ENCODE results near the gene DTX1. TPM values are rescaled to one million over a fixed set of nuclear protein-coding genes. Genes with fewer than 3 reads are reported as not detected.
A peak's percentile ranks its signal among the peaks of the same experiment; 100 is the strongest.

DTX1 gene
- total and polyA plus RNA-seq, 5 donors from 2014 or later, result 0.64 to 7.8 (median 0.95) TPM

DNA sequence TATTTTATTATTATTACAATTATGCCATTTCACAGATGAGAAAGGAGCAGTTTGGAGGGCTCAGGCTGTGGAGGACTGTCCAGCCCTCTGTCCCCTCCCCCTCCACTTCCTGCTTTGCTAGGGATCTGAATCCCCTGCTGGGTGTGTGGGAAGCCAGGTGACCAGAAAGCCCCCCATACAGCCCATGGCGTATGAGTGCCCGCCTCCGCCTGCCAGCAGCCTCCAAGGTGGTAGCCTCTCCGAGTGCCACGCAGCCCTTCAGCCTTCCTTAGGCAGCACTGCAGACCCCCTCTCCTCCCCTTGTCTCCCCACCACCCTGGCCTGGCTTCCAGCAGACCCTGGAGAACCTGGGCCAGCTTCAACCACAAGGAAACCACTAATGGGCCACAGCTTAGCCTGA lies 12.6 kb downstream of the DTX1 start:
- Mint-ChIP-seq H3K36me3 (peaks cover 4% of the 10 kb centered on the region), H3K27me3 (no peaks in the 10 kb centered on the region), H3K27ac (peak overlapping the region in 1 of 3 donors; percentile 20), H3K4me1 (peaks cover 9 to 68% (median 35%) of the 10 kb centered on the region in 4 donors), H3K4me3 (no peak overlapping the region), H3K9me3 (no peaks in the 10 kb centered on the region)
- peaks cover 20% of the 10 kb centered on the region for H3K4me1 ChIP-seq (ENCODE audit: control insufficient read depth, insufficient read depth, low read length, poor library complexity, severe bottlenecking)
- no peak overlapping the region for H3K4me3 ChIP-seq (ENCODE audit: low read depth, low read length)
- no peak for DNase-seq
- no peaks in the 10 kb centered on the region for H3K36me3 ChIP-seq (ENCODE audit: control insufficient read depth, insufficient read depth, low read length)
- peak overlapping the region; percentile 11 for H3K27ac ChIP-seq (ENCODE audit: insufficient read depth, low read length, poor library complexity, severe bottlenecking)
- no peaks in the 10 kb centered on the region for H3K9me3 ChIP-seq (ENCODE audit: control insufficient read depth in 2 of 2, low read length in 2 of 2)
- H3K27me3 ChIP-seq (ENCODE audit: control insufficient read depth, insufficient read depth, low read length), result no peaks in the 10 kb centered on the region
- ATAC-seq (ENCODE audit: low read depth in 2 of 2), result no peak

GRCh38 chr12:113069751-113070116 lies 13.2 kb downstream of the DTX1 start:
- no peaks in the 10 kb centered on the region for H3K27me3 Mint-ChIP-seq
- no peaks in the 10 kb centered on the region for H3K27me3 ChIP-seq (ENCODE audit: control insufficient read depth, insufficient read depth, low read length)
- H3K27ac Mint-ChIP-seq, result peak overlapping the region in 1 of 3 donors; percentile 75
- peaks cover 4% of the 10 kb centered on the region for H3K36me3 Mint-ChIP-seq
- H3K4me3 ChIP-seq (ENCODE audit: low read depth, low read length), result no peak overlapping the region
- DNase-seq, result no peak
- peaks cover 21% of the 10 kb centered on the region for H3K4me1 ChIP-seq (ENCODE audit: control insufficient read depth, insufficient read depth, low read length, poor library complexity, severe bottlenecking)
- H3K4me3 Mint-ChIP-seq, result peak overlapping the region in 1 of 4 donors; percentile 48
- H3K36me3 ChIP-seq (ENCODE audit: control insufficient read depth, insufficient read depth, low read length), result no peaks in the 10 kb centered on the region
- no peak overlapping the region for H3K27ac ChIP-seq (ENCODE audit: insufficient read depth, low read length, poor library complexity, severe bottlenecking)
- ATAC-seq (ENCODE audit: low read depth in 2 of 2), result no peak
- H3K9me3 ChIP-seq (ENCODE audit: control insufficient read depth in 2 of 2, low read length in 2 of 2), result no peaks in the 10 kb centered on the region
- no peaks in the 10 kb centered on the region for H3K9me3 Mint-ChIP-seq
- H3K4me1 Mint-ChIP-seq, result peaks cover 6 to 68% (median 36%) of the 10 kb centered on the region in 4 donors

DNA sequence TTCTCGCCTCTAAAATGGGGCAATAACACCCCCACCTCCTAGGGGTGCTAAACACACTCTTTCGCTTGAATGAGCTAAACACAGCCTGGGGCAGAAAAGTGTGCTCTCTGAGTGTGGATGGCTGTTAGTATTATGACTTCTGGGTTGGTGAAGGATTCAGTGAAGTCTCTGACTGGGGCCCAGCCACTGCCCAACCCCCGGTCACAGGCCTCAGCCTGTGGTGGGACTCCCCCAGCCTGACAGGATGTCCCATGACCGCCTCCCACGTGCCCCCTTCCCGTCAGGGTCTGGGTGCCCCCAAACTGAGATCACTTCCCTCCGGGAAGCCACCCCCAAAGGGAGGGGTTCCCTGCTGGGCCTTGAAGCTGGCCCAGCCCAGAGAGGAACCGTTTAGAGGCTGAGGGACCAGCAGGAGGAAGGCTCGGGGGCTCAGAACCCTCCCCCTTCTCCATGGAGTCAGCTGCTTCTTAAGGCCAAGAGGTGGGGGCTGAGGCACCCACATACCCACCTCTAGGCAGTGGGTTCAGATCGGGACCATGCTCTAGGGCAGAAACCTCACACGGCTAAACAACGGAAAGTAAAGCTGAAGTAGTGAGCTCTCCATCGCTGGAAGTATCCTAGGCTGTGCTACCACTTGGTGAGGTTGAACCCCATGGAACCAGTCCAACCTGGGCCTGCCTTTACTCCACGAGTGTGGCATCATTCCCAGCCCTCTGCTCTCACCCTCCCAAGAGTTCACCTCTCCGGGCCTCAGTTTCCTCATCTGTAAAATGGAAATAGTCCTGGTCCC lies 13.8 kb downstream of the DTX1 start:
- Mint-ChIP-seq H3K4me3 (peak overlapping the region in 1 of 4 donors; percentile 48), H3K36me3 (peaks cover 4% of the 10 kb centered on the region), H3K27me3 (no peaks in the 10 kb centered on the region), H3K9me3 (no peaks in the 10 kb centered on the region), H3K4me1 (peaks cover 6 to 73% (median 35%) of the 10 kb centered on the region in 4 donors), H3K27ac (peak overlapping the region in 2 of 3 donors; percentile 75 to 79)
- ATAC-seq (ENCODE audit: low read depth in 2 of 2) (peak; percentile 38 to 43), DNase-seq (no peak)
- no peaks in the 10 kb centered on the region for H3K27me3 ChIP-seq (ENCODE audit: control insufficient read depth, insufficient read depth, low read length)
- no peak overlapping the region for H3K4me3 ChIP-seq (ENCODE audit: low read depth, low read length)
- H3K27ac ChIP-seq (ENCODE audit: insufficient read depth, low read length, poor library complexity, severe bottlenecking), result peak overlapping the region; percentile 54
- no peaks in the 10 kb centered on the region for H3K9me3 ChIP-seq (ENCODE audit: control insufficient read depth in 2 of 2, low read length in 2 of 2)
- H3K4me1 ChIP-seq (ENCODE audit: control insufficient read depth, insufficient read depth, low read length, poor library complexity, severe bottlenecking), result peaks cover 27% of the 10 kb centered on the region
- no peaks in the 10 kb centered on the region for H3K36me3 ChIP-seq (ENCODE audit: control insufficient read depth, insufficient read depth, low read length)

GRCh38 chr12:113071135-113072112 lies 14.9 kb downstream of the DTX1 start:
- no peaks in the 10 kb centered on the region for H3K36me3 ChIP-seq (ENCODE audit: control insufficient read depth, insufficient read depth, low read length)
- H3K27ac Mint-ChIP-seq, result peak overlapping the region in 1 of 3 donors; percentile 59
- no peaks in the 10 kb centered on the region for H3K9me3 Mint-ChIP-seq
- peaks cover 4% of the 10 kb centered on the region for H3K36me3 Mint-ChIP-seq
- H3K4me3 ChIP-seq (ENCODE audit: low read depth, low read length), result no peak overlapping the region
- DNase-seq (no peak), ATAC-seq (ENCODE audit: low read depth in 2 of 2) (no peak)
- peaks cover 33% of the 10 kb centered on the region for H3K4me1 ChIP-seq (ENCODE audit: control insufficient read depth, insufficient read depth, low read length, poor library complexity, severe bottlenecking)
- H3K27ac ChIP-seq (ENCODE audit: insufficient read depth, low read length, poor library complexity, severe bottlenecking), result no peak overlapping the region
- H3K4me1 Mint-ChIP-seq, result peaks cover 6 to 74% (median 40%) of the 10 kb centered on the region in 4 donors
- no peaks in the 10 kb centered on the region for H3K9me3 ChIP-seq (ENCODE audit: control insufficient read depth in 2 of 2, low read length in 2 of 2)
- no peak overlapping the region for H3K4me3 Mint-ChIP-seq
- no peaks in the 10 kb centered on the region for H3K27me3 ChIP-seq (ENCODE audit: control insufficient read depth, insufficient read depth, low read length)
- no peaks in the 10 kb centered on the region for H3K27me3 Mint-ChIP-seq

DNA sequence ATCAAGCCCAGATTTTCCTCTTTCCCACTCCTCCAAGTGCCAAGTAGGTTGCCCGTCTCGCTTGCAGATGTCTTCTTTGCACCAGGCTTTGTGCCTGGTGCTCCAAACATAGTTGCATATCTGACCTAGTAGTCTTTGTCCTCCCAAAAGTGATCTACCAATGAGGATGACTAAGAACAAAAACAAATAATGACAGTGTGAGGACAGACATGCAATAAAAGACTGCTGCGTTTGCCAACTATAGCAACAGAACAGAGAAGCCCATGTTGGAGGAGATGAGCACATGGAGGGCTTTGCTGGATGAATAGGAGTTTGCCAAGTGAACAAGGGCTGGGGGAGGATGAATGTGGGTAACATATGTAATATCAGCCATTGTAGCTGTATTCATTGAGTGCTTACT lies 15.6 kb downstream of the DTX1 start:
- peaks cover 33% of the 10 kb centered on the region for H3K4me1 ChIP-seq (ENCODE audit: control insufficient read depth, insufficient read depth, low read length, poor library complexity, severe bottlenecking)

DNA sequence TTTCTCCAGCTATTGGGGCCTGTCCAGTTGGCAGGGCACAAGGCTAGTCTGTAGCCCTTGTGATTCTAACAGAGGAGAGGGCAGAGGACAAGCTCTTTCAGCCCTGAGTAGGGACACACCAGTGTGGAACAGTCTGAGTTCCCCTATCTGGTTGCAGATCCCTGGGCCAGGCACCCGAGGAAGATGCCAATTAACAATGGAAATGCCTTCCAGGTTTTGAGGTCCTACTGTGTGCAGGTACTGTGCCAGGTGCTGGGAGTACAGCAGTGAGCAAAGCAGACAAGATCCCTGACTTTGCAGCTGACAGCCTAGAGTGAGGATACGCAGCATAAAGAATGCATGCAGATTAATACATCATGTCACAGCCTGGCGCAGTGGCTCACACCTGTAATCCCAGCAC lies 17.1 kb downstream of the DTX1 start:
- H3K27ac ChIP-seq (ENCODE audit: insufficient read depth, low read length, poor library complexity, severe bottlenecking), result no peak overlapping the region
- H3K4me1 ChIP-seq (ENCODE audit: control insufficient read depth, insufficient read depth, low read length, poor library complexity, severe bottlenecking), result peaks cover 30% of the 10 kb centered on the region
- H3K27me3 ChIP-seq (ENCODE audit: control insufficient read depth, insufficient read depth, low read length), result no peaks in the 10 kb centered on the region
- peaks cover 4% of the 10 kb centered on the region for H3K36me3 Mint-ChIP-seq
- ATAC-seq (ENCODE audit: low read depth in 2 of 2) (no peak), DNase-seq (no peak)
- H3K27ac Mint-ChIP-seq, result peak overlapping the region in 2 of 3 donors; percentile 26 to 46
- peaks cover 6 to 66% (median 41%) of the 10 kb centered on the region in 4 donors for H3K4me1 Mint-ChIP-seq
- H3K9me3 Mint-ChIP-seq, result no peaks in the 10 kb centered on the region
- H3K4me3 Mint-ChIP-seq, result no peak overlapping the region
- no peaks in the 10 kb centered on the region for H3K27me3 Mint-ChIP-seq
- no peak overlapping the region for H3K4me3 ChIP-seq (ENCODE audit: low read depth, low read length)
- H3K36me3 ChIP-seq (ENCODE audit: control insufficient read depth, insufficient read depth, low read length), result peaks cover 5% of the 10 kb centered on the region
- no peaks in the 10 kb centered on the region for H3K9me3 ChIP-seq (ENCODE audit: control insufficient read depth in 2 of 2, low read length in 2 of 2)

More for the DNA sequence above, 15.6 kb downstream of the DTX1 start:
- DNase-seq (no peak), ATAC-seq (ENCODE audit: low read depth in 2 of 2) (no peak)
- Mint-ChIP-seq H3K27me3 (no peaks in the 10 kb centered on the region), H3K27ac (peak overlapping the region; percentile 16 to 74 (median 59)), H3K4me1 (peaks cover 6 to 75% (median 39%) of the 10 kb centered on the region in 4 donors), H3K36me3 (peaks cover 4% of the 10 kb centered on the region), H3K9me3 (no peaks in the 10 kb centered on the region), H3K4me3 (no peak overlapping the region)
- H3K27me3 ChIP-seq (ENCODE audit: control insufficient read depth, insufficient read depth, low read length), result no peaks in the 10 kb centered on the region
- H3K36me3 ChIP-seq (ENCODE audit: control insufficient read depth, insufficient read depth, low read length), result no peaks in the 10 kb centered on the region
- no peaks in the 10 kb centered on the region for H3K9me3 ChIP-seq (ENCODE audit: control insufficient read depth in 2 of 2, low read length in 2 of 2)
- no peak overlapping the region for H3K4me3 ChIP-seq (ENCODE audit: low read depth, low read length)
- no peak overlapping the region for H3K27ac ChIP-seq (ENCODE audit: insufficient read depth, low read length, poor library complexity, severe bottlenecking)

GRCh38 chr12:113075137-113075683 lies 18.7 kb downstream of the DTX1 start:
- Histone ChIP-seq H3K4me3 (ENCODE audit: low read depth, low read length) (no peak overlapping the region), H3K36me3 (ENCODE audit: control insufficient read depth, insufficient read depth, low read length) (peaks cover 5% of the 10 kb centered on the region), H3K4me1 (ENCODE audit: control insufficient read depth, insufficient read depth, low read length, poor library complexity, severe bottlenecking) (peaks cover 18% of the 10 kb centered on the region), H3K27me3 (ENCODE audit: control insufficient read depth, insufficient read depth, low read length) (no peaks in the 10 kb centered on the region), H3K27ac (ENCODE audit: insufficient read depth, low read length, poor library complexity, severe bottlenecking) (peak overlapping the region; percentile 41), H3K9me3 (ENCODE audit: control insufficient read depth in 2 of 2, low read length in 2 of 2) (no peaks in the 10 kb centered on the region)
- DNase-seq (no peak), ATAC-seq (ENCODE audit: low read depth in 2 of 2) (peak; percentile 58 to 68)
- Mint-ChIP-seq H3K9me3 (no peaks in the 10 kb centered on the region), H3K27me3 (no peaks in the 10 kb centered on the region), H3K4me1 (peaks cover 6 to 55% (median 40%) of the 10 kb centered on the region in 4 donors), H3K4me3 (no peak overlapping the region), H3K36me3 (peaks cover 4% of the 10 kb centered on the region), H3K27ac (peak overlapping the region; percentile 9 to 77 (median 59))
